Left kidney (tissue), 2 donors: ENCODE data around the gene NR6A1. TPM values are rescaled to one million over a fixed set of nuclear protein-coding genes. Genes with fewer than 3 reads are reported as not detected.
"Not testable (repeated sequence)": the region's sequence is repeated elsewhere in the genome, so short reads cannot be mapped to it uniquely, and the experiment has no call there.

ENCODE experiments used
- DNase-seq: peaks from one replicate; pipeline ENCODE4 v3.0.0-alpha.2; 2013
- polyA plus RNA-seq: library from polyadenylated mRNA; unstranded; fragments of 120-200 nt; gene quantifications from one replicate; pipeline ENCODE4 v1.2.1, GENCODE V29; 2013; ENCODE audit not compliant: insufficient read length

The NR6A1 gene
- polyA plus RNA-seq, 1 donor, result 1.7 TPM

- DNase-seq, result no peak
Measured at GRCh38 chr9:124778575-124779367, 7.7 kb upstream of the NR6A1 start.

DNA sequence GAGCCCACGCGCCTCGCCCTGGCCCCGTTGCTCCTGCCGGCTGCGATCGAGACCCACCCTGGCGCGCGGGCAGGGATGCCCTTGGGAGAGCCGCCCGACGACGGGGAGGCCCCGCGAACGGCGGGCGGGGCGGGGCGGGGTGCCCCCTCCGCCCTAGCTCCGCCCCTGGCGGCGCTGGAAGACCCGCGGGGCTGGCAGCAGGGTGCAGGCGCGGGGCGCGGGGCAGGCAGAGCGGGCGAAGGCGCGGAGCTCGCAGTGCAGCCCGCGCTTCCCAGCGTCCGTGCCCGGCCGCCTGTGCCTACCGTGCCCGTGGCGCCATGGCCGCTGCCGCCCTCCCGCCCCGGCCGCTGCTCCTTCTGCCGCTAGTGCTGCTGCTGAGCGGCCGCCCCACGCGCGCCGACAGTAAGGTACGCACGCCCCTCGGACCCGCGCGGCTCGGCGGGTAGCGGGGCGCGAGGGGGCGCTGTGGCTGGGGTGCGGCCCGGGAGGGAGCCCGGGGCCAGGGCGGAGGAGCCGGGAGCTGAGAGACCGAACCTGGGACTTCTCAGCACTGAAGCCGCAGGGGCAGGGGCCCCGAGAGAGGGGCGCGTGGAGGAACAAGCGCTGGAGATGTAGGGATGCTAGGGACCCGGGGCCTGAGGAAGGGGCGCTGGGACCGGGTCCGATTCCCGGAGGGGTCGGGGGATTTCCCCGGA is 6.0 kb upstream of the NR6A1 start, which contains the start of gene OLFML2A:
Gene OLFML2A (plus strand): TSS at position 180 of the 695 bp plus-strand sequence. CDS start 138 bp downstream, at position 318.
- DNase-seq, result no peak

GRCh38 chr9:124776618-124776953 is 5.5 kb upstream of the NR6A1 start:
- DNase-seq, result no peak

DNA sequence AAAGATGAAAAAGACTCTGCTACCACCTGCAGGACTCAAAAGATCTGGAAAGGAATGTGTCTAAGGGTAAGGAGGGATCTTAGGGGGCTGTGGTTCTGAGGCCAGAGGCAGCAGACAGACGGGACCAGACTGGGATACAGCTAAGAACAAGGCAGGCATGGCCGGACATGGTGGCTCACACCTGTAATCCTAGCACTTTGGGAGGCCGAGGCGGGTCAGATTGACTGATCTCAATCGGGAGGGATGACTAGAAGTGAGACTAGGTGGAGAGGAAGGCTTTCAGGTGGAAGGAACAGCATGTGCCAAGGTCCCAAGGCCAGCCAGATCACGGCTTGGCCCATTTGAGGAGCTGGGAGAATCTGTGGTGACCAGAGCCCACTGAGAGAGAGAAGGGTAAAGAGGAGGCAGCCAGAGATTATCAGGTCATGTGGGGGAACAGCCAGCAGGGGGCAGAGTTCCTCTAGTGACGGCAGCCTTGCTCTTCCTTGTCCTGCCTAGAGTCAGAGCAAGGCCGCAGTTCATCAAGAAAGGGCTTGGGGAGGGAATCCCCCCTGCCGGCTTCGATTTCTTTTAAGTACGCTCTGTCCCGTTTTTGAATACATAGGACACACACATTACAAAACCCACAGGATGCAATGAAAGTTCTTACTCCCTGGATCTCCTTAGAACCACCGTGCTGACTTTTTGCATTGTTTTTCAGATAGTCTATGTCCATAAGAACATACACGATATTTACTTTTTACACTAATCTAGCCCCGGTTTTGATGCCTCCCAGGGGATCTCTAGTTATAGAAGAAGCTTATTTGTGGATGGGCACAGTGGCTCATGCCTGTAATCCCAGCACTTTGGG is 3.2 kb upstream of the NR6A1 start:
- no peak for DNase-seq

- DNase-seq, result no peak
Measured at GRCh38 chr9:124773473-124774128, 2.5 kb upstream of the NR6A1 start.

DNA sequence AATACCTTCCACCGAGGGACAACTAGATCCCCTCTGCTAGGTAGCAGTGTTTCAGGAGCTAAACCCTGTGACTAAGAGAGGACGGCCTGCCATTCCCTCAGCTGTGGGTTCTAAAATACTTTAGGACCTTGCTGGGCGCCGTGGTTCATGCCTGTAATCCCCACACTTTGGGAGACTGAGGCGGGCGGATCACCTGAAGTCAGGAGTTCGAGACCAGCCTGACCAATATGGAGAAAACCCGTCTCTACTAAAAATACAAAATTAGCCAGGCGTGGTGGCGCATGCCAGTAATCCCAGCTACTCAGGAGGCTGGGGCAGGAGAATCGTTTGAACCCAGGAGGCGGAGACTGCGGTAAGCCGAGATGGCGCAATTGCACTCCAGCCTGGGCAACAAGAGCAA is 1.8 kb upstream of the NR6A1 start:
- not testable (repeated sequence) for DNase-seq

- DNase-seq, result no peak
Measured at GRCh38 chr9:124771867-124772679, 962 bp upstream of the NR6A1 start.

DNA sequence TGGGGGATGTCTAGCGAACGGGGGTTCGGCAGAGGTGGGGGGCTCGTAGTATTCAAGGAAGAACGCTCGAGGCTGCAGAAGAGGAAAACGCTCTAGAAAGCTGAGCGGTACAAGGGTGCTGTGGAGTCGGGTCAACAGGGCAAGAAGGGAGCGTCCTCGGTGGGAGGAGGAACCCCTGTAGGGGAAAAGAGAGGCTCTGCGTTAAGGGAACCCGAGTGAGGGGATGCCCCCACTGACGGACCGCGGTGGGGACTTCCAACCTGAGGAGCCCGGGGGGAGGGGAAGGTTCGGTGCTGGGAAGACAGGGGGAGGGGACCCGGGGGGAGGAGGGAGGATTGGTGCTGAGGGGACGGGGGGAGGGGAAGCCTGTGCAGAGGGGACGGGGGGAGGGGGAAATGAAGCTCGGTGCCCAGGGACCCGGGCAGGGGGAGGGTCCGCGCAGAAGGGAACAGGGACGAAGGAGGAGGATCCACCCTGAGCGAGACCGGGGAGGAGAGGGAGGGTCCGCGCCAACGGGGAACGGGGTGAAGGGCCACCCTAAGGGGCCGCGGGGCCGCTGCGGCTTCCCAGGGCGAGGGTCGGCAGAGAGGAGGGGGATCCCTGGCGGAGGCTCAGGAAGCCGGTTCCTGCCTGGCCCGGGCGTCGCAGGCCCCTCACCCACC is 621 bp downstream of the NR6A1 start:
- no peak for DNase-seq

GRCh38 chr9:124769549-124770358 is 1.4 kb downstream of the NR6A1 start:
- no peak for DNase-seq

DNA sequence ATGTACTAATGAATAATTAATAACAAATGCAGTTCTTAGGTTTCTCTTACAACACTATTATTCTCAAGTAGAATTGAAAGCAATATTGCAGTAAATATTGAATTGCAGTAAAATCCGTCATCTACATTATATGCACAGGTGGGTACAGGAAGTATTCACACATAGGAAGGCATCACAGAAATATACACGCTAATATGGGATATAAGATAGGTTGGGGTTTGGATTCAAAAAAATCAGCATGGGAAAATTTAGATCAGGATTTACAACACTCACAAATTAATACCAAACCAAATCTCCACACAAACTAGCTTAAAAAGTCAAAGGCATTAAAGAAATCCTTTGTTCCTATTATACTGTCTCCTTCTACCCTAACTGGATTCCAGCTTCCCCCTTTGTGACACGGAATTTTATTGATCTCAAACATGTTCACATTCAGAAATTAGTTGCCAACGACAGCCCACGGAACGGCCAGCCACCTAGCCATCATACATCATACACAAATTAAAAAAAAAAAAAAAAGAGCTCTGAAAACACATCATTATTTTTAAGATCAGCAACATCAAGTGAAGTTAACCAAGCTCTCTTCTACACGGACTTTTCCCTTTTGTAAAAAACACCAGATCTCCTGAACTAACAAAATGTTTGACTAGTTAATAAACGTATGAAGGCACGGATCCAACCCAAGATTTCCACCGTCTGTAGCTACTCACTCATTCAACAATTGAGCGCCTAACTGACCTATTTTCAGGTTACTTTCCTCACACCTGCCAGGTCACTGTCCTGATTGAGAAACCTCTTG is 2.2 kb downstream of the NR6A1 start:
- no peak for DNase-seq

GRCh38 chr9:124768334-124768733 is 2.8 kb downstream of the NR6A1 start:
- no peak for DNase-seq

- no peak for DNase-seq
Measured at GRCh38 chr9:124767821-124768220, 3.3 kb downstream of the NR6A1 start.

DNA sequence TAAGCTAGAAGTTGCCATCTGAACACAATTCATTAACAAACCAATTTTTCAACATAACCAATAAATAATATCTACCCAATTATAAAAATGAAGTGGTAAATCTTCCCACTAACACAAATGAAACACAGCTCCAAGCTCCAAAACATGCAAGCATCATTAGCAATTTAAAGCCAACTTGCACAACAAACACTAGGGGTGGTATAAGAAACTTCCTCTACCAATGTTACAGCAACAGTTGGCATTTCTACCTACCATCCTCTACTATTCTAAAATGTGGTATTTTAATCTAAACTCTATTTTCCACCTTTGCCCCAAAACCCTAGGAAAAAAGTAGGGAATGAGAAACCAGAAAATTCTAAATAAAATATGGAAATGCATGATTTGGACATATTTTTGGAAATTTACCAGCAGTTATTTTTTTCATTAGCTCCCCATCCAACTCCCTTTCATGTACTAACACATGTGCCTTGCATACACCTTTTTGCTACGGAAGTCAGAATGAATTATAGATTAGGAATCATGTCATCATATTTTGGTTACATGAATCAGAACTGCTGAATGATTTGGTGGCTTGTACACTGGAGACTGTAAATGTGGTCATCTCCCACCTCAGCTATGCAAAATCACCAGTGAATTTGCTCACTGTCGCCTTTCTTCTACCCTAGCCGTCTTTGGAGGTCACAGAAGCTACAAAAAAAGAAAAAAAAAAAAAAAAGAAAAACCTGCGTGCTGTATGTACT is 4.1 kb downstream of the NR6A1 start:
- no peak for DNase-seq

- no peak for DNase-seq
Measured at GRCh38 chr9:124766326-124766725, 4.8 kb downstream of the NR6A1 start.

DNA sequence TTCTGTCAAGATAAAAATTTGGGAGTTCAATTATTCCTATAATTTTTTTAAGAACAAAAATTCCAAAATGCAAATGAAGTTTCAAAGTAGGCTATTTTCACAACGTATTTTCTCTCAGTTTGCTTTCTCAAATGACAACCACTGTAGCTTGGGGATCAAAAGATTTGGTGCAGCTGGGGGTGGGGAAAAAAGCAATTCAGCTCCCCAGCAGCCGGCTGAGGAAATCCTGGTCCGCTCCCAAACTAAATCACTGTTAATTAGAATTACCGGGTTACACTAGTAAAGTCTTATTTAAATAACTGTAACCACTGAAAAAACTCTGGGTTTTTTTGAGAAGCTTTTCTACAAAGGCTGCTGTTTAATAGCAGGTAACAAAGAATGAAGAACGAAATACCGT is 5.7 kb downstream of the NR6A1 start:
- DNase-seq, result no peak

- no peak for DNase-seq
Measured at GRCh38 chr9:124764774-124765438, 6.2 kb downstream of the NR6A1 start.

- DNase-seq, result no peak
Measured at GRCh38 chr9:124762633-124763032, 8.5 kb downstream of the NR6A1 start.

GRCh38 chr9:124761710-124762109 is 9.4 kb downstream of the NR6A1 start:
- DNase-seq, result no peak
